HEK293 (cell line): Measurements from ENCODE around the gene GDPD3.

ENCODE experiments used
- CTCF ChIP-seq: fragments of 450-650 bp; formaldehyde crosslinking; IDR thresholded peaks from 2 replicates; pipeline ENCODE4 v1.5.1; 2016; ENCODE audit warnings: missing biosample characterization, missing genetic modification characterization
- PRDM6 ChIP-seq: fragments of 450-650 bp; formaldehyde crosslinking; IDR thresholded peaks from 2 replicates; pipeline ENCODE4 v1.5.1; 2017; ENCODE audit warnings: missing biosample characterization, missing genetic modification characterization
- TSHZ1 ChIP-seq: fragments of 450-650 bp; formaldehyde crosslinking; IDR thresholded peaks from 2 replicates; pipeline ENCODE4 v1.5.1; 2016; ENCODE audit warnings: missing biosample characterization, missing genetic modification characterization, borderline replicate concordance
- ZNF140 ChIP-seq: fragments of 450-650 bp; formaldehyde crosslinking; IDR thresholded peaks from 2 replicates; pipeline ENCODE4 v1.5.1; 2016; ENCODE audit warnings: missing biosample characterization, missing genetic modification characterization
- ZNF513 ChIP-seq: fragments of 450-650 bp; IDR thresholded peaks from 2 replicates; pipeline ENCODE4 v1.5.1; 2018; ENCODE audit warnings: missing biosample characterization, missing genetic modification characterization
- ZNF529 ChIP-seq: fragments of 450-650 bp; formaldehyde crosslinking; IDR thresholded peaks from 2 replicates; pipeline ENCODE4 v1.5.1; 2017; ENCODE audit warnings: missing genetic modification characterization, missing biosample characterization; ENCODE audit not compliant: insufficient replicate concordance
- ZNF558 ChIP-seq: fragments of 450-650 bp; formaldehyde crosslinking; IDR thresholded peaks from 2 replicates; pipeline ENCODE4 v1.5.1; 2016; ENCODE audit warnings: missing biosample characterization, missing genetic modification characterization
- ZNF560 ChIP-seq: fragments of 450-650 bp; formaldehyde crosslinking; IDR thresholded peaks from 2 replicates; pipeline ENCODE4 v1.5.1; 2017; ENCODE audit warnings: missing biosample characterization, missing genetic modification characterization, borderline replicate concordance
- ZNF654 ChIP-seq: fragments of 450-650 bp; formaldehyde crosslinking; IDR thresholded peaks from 2 replicates; pipeline ENCODE4 v1.5.1; 2016; ENCODE audit warnings: low read depth, missing biosample characterization, missing genetic modification characterization
- ZNF776 ChIP-seq: fragments of 450-650 bp; formaldehyde crosslinking; IDR thresholded peaks from 2 replicates; pipeline ENCODE4 v1.5.0; 2017; ENCODE audit warnings: missing biosample characterization, missing genetic modification characterization, borderline replicate concordance

- TF ChIP-seq CTCF, result no peak
- TF ChIP-seq TSHZ1 (tag by site-specific recombination), result no peak
- TF ChIP-seq ZNF560 (tag by site-specific recombination), result peak; percentile 79
- TF ChIP-seq ZNF776, result no peak
- no peak for TF ChIP-seq PRDM6 (tag by site-specific recombination)
- TF ChIP-seq ZNF654 (tag by site-specific recombination), result 0 out of 2 replicates have a peak, but pooled peaks have one; percentile 19
- peak; percentile 40; the same call in 1 of the 2 replicates for TF ChIP-seq ZNF140 (tag by site-specific recombination)
- peak; percentile 64; the same call in 1 of the 2 replicates for TF ChIP-seq ZNF558 (tag by site-specific recombination)
- TF ChIP-seq ZNF529 (tag by site-specific recombination), result no peak
- TF ChIP-seq ZNF513 (tag by site-specific recombination), result no peak
These were observed 39.2 kb upstream of the GDPD3 start for GRCh38 chr16:30152517-30152916.
